ENCODE measurements around the gene USO1. TPM values are rescaled to one million over a fixed set of nuclear protein-coding genes. Genes with fewer than 3 reads are reported as not detected.
A peak's percentile ranks its signal among the peaks of the same experiment; 100 is the strongest.
"Not testable (repeated sequence)": the region's sequence is repeated elsewhere in the genome, so short reads cannot be mapped to it uniquely, and the experiment has no call there.

Gene USO1
- total RNA-seq, 1 donor from 2014 or later = 89.5 TPM

GRCh38 chr4:75786938-75787337, 62.6 kb downstream of the USO1 start:
- no peak for TF ChIP-seq CTCF (IDR thresholded peaks at IDR 0.05; ENCODE audit: insufficient read depth, low read length, severe bottlenecking)
- H3K36me3 ChIP-seq (ENCODE audit: control insufficient read depth, insufficient read depth, low read length) = peaks cover 8% of the 10 kb centered on the region
- DNase-seq (ENCODE audit: low read depth) (no peak), FAIRE-seq (no peak)
- no peaks in the 10 kb centered on the region for H3K27me3 ChIP-seq (ENCODE audit: control insufficient read depth, insufficient read depth, low read length)
- no peak overlapping the region for H3K4me3 ChIP-seq (ENCODE audit: low read depth, low read length)

DNA sequence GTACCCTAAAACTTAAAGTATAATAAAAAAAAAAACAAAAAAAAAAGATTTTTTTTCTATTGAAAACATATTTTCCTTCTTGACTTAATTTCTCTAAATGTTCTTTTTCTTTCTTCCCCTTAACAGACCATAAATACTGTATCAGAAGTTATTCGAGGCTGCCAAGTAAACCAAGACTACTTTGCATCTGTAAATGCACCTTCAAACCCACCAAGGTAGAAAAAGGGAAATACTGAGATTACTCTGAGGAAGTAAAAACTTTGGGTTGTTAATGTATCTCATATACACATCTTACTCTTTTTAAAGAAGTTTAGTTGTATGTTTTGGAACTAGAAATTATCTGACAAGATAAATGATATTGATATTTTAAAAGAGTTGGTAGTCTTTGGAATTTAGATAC, 65.6 kb downstream of the USO1 start:
- TF ChIP-seq CTCF (IDR thresholded peaks at IDR 0.05; ENCODE audit: insufficient read depth, low read length, severe bottlenecking) = no peak
- Histone ChIP-seq H3K27me3 (ENCODE audit: control insufficient read depth, insufficient read depth, low read length) (no peaks in the 10 kb centered on the region), H3K36me3 (ENCODE audit: control insufficient read depth, insufficient read depth, low read length) (peaks cover 9% of the 10 kb centered on the region), H3K4me3 (ENCODE audit: low read depth, low read length) (no peak overlapping the region)
- FAIRE-seq (no peak), DNase-seq (ENCODE audit: low read depth) (no peak)

- TF ChIP-seq CTCF (IDR thresholded peaks at IDR 0.05; ENCODE audit: insufficient read depth, low read length, severe bottlenecking) = no peak
- Histone ChIP-seq H3K4me3 (ENCODE audit: low read depth, low read length) (no peak overlapping the region), H3K27me3 (ENCODE audit: control insufficient read depth, insufficient read depth, low read length) (no peaks in the 10 kb centered on the region), H3K36me3 (ENCODE audit: control insufficient read depth, insufficient read depth, low read length) (peaks cover 3% of the 10 kb centered on the region)
- FAIRE-seq (no peak), DNase-seq (ENCODE audit: low read depth) (peak; percentile 61)
Observed at GRCh38 chr4:75800972-75801371, 76.6 kb downstream of the USO1 start.

DNA sequence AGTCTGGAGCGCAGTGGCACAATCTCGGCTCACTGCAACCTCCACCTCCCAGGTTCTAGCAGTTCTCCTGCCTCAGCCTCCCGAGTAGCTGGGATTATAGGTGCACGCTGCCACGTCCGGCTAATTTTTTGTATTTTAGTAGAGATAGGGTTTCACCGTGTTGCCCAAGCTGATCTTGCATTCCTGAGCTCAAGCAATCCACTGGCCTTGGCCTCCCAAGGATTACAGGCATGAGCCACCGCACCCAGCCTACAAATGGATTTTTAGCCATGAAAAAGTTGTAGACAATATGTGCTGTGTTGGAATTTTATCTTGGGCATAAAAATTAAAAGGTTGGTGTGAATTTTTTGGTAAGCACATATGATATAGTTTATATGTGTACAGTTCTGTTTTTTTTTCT, 81.7 kb downstream of the USO1 start:
- not testable (repeated sequence) for H3K27me3 ChIP-seq (ENCODE audit: control insufficient read depth, insufficient read depth, low read length); H3K4me3 ChIP-seq (ENCODE audit: low read depth, low read length); FAIRE-seq; H3K36me3 ChIP-seq (ENCODE audit: control insufficient read depth, insufficient read depth, low read length); DNase-seq (ENCODE audit: low read depth)

DNA sequence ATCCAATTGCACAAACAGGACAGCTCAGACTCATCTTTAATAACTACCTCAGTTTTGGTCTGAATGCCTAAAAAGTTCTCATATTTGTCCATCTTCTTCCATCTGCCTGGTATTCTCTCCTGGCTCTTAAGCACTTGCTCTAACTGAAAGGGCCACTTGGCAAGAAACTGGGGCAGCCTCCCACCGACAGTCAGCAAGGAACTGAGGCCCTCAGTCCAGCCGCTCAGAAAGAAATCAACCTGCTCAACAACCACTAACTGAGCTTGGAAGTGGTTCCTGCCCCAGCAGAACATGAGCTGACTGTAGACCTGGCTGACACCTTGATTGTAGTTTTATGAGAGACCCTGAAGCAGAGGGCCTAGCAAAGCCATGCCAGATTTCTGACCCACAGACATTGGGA, 93.5 kb downstream of the USO1 start:
- Histone ChIP-seq H3K4me3 (ENCODE audit: low read depth, low read length) (no peak overlapping the region), H3K27me3 (ENCODE audit: control insufficient read depth, insufficient read depth, low read length) (no peaks in the 10 kb centered on the region), H3K36me3 (ENCODE audit: control insufficient read depth, insufficient read depth, low read length) (peaks cover 7% of the 10 kb centered on the region)
- DNase-seq (ENCODE audit: low read depth) (no peak), FAIRE-seq (no peak)
- TF ChIP-seq CTCF (IDR thresholded peaks at IDR 0.05; ENCODE audit: insufficient read depth, low read length, severe bottlenecking) = no peak

GRCh38 chr4:75819121-75819520, 94.7 kb downstream of the USO1 start:
- peaks cover 5% of the 10 kb centered on the region for H3K36me3 ChIP-seq (ENCODE audit: control insufficient read depth, insufficient read depth, low read length)
- no peak for DNase-seq (ENCODE audit: low read depth)
- H3K27me3 ChIP-seq (ENCODE audit: control insufficient read depth, insufficient read depth, low read length) = no peaks in the 10 kb centered on the region
- no peak for TF ChIP-seq CTCF (IDR thresholded peaks at IDR 0.05; ENCODE audit: insufficient read depth, low read length, severe bottlenecking)
- FAIRE-seq = no peak
- H3K4me3 ChIP-seq (ENCODE audit: low read depth, low read length) = no peak overlapping the region
